HepG2 (cell line): ENCODE data around the gene ZNF443. TPM values are rescaled to one million over a fixed set of nuclear protein-coding genes. Genes with fewer than 3 reads are reported as not detected.
A peak's percentile ranks its signal among the peaks of the same experiment; 100 is the strongest.

Experiments used
- FOSL2 ChIP-seq: sonication (generic); formaldehyde crosslinking; IDR thresholded peaks from 2 replicates; pipeline ENCODE4 v1.4.0; 2020; ENCODE audit warnings: missing genetic modification reagents
- HNRNPUL1 ChIP-seq: fragments of 200-400 bp; formaldehyde crosslinking; IDR thresholded peaks from 2 replicates; pipeline ENCODE4 v1.6.1; 2017; ENCODE audit warnings: low read depth, mild to moderate bottlenecking, low read length, moderate library complexity
- KAT2B ChIP-seq: fragments of 150-350 bp; IDR thresholded peaks from 2 replicates; pipeline ENCODE4 v1.6.1; 2014; ENCODE audit warnings: low read depth, low read length, borderline replicate concordance
- PRDM15 ChIP-seq: sonication (generic); formaldehyde crosslinking; IDR thresholded peaks from 2 replicates; pipeline ENCODE4 v1.4.0; 2020; ENCODE audit warnings: missing genetic modification reagents
- SIN3A ChIP-seq: IDR thresholded peaks from 2 replicates; pipeline ENCODE4 v1.6.1; 2011; ENCODE audit warnings: low read depth, mild to moderate bottlenecking, control low read depth, low read length, borderline replicate concordance
- SNAI1 ChIP-seq: sonication (generic); formaldehyde crosslinking; IDR thresholded peaks from 2 replicates; pipeline ENCODE4 v1.5.0; 2020; ENCODE audit warnings: mild to moderate bottlenecking, missing genetic modification reagents, borderline replicate concordance
- TOE1 ChIP-seq: sonication (generic); formaldehyde crosslinking; IDR thresholded peaks from 2 replicates; pipeline ENCODE4 v1.4.0; 2020; ENCODE audit warnings: mild to moderate bottlenecking, missing genetic modification reagents
- TSC22D2 ChIP-seq: sonication (generic); formaldehyde crosslinking; IDR thresholded peaks from 2 replicates; pipeline ENCODE4 v1.5.1; 2020; ENCODE audit warnings: missing genetic modification reagents, mild to moderate bottlenecking, borderline replicate concordance
- ZFP1 ChIP-seq: IDR thresholded peaks from 2 replicates; pipeline ENCODE4 v1.6.1; 2016
- ZHX1 ChIP-seq: sonication (generic); formaldehyde crosslinking; IDR thresholded peaks from 2 replicates; pipeline ENCODE4 v1.8.1; 2022; ENCODE audit warnings: low read depth, mild to moderate bottlenecking, missing genetic modification reagents
- ZKSCAN1 ChIP-seq: fragments of 150-350 bp; IDR thresholded peaks from 2 replicates; pipeline ENCODE4 v1.6.1; 2014; ENCODE audit warnings: low read length
- ZNF12 ChIP-seq: sonication (generic); formaldehyde crosslinking; IDR thresholded peaks from 2 replicates; pipeline ENCODE4 v1.5.0; 2020; ENCODE audit warnings: missing genetic modification reagents
- ZNF224 ChIP-seq: sonication (generic); formaldehyde crosslinking; IDR thresholded peaks from 2 replicates; pipeline ENCODE4 v1.5.0; 2020; ENCODE audit warnings: mild to moderate bottlenecking, missing genetic modification reagents
- ZNF468 ChIP-seq: sonication (generic); formaldehyde crosslinking; IDR thresholded peaks from 2 replicates; pipeline ENCODE4 v1.8.0; 2022; ENCODE audit warnings: mild to moderate bottlenecking, moderate library complexity, missing genetic modification reagents
- ZNF563 ChIP-seq: sonication (generic); formaldehyde crosslinking; IDR thresholded peaks from 2 replicates; pipeline ENCODE4 v1.8.0; 2022; ENCODE audit warnings: mild to moderate bottlenecking, moderate library complexity, missing genetic modification reagents
- ZNF574 ChIP-seq: sonication (generic); formaldehyde crosslinking; IDR thresholded peaks from 2 replicates; pipeline ENCODE4 v1.4.0; 2020; ENCODE audit warnings: missing genetic modification reagents
- ZNF660 ChIP-seq: sonication (generic); formaldehyde crosslinking; IDR thresholded peaks from 2 replicates; pipeline ENCODE4 v1.5.1; 2020; ENCODE audit warnings: mild to moderate bottlenecking, low read depth, missing genetic modification reagents, borderline replicate concordance
- ZNF672 ChIP-seq: sonication (generic); formaldehyde crosslinking; IDR thresholded peaks from 2 replicates; pipeline ENCODE4 v1.8.1; 2022; ENCODE audit warnings: missing genetic modification reagents
- ZNF784 ChIP-seq: sonication (generic); formaldehyde crosslinking; IDR thresholded peaks from 2 replicates; pipeline ENCODE4 v1.5.1; 2020; ENCODE audit warnings: missing genetic modification reagents, mild to moderate bottlenecking, borderline replicate concordance
- ZZZ3 ChIP-seq: sonication (generic); formaldehyde crosslinking; IDR thresholded peaks from 2 replicates; pipeline ENCODE4 v1.4.0; 2020; ENCODE audit warnings: missing genetic modification reagents, mild to moderate bottlenecking, borderline replicate concordance
- polyA plus RNA-seq, 8 experiments: library from polyadenylated mRNA; depleted of rRNA in 3 of 8; stranded (reverse) in 7 of 8; unstranded in 1 of 8; fragments of >200 nt; fragmentation: Illumina TruSeq in 4 of 8; extraction: Trizol in 4 of 8; gene quantifications; 2 replicates each; pipeline versions ENCODE4 v1.2.1 to v1.2.3, GENCODE V29; 2011 to 2016; ENCODE audit warnings: low read depth in 4 of 8, missing spikeins in 1 of 8, mixed read lengths in 1 of 8; ENCODE audit not compliant: insufficient read depth in 1 of 8
- total RNA-seq, 5 experiments: library from RNA; depleted of rRNA; stranded (reverse); fragments of >200 nt; fragmentation: Illumina TruSeq; extraction: Trizol; gene quantifications; 2 replicates each; pipeline ENCODE4 v1.2.3, GENCODE V29; 2016; ENCODE audit warnings: low read depth in 1 of 5

ZNF443 gene
- total and polyA plus RNA-seq, 2 of the 13 experiments (the other 11 are each of a cell fraction or from before 2014, with no cell fraction given): 3.6 to 19.0 TPM

GRCh38 chr19:12484371-12485051, 43.7 kb upstream of the ZNF443 start, which contains the start of gene ZNF709 (continued):
- TF ChIP-seq ZNF574 (CRISPR knock-in tag) (peak; percentile 48), TOE1 (CRISPR knock-in tag) (peak; percentile 62; the same call in 1 of the 2 replicates), SNAI1 (CRISPR knock-in tag) (no peak), ZNF468 (CRISPR knock-in tag) (no peak), FOSL2 (CRISPR knock-in tag) (no peak), ZNF224 (CRISPR knock-in tag) (0 out of 2 replicates have a peak, but pooled peaks have one; percentile 71), ZKSCAN1 (no peak), ZZZ3 (CRISPR knock-in tag) (peak; percentile 71; the same call in 1 of the 2 replicates), TSC22D2 (CRISPR knock-in tag) (0 out of 2 replicates have a peak, but pooled peaks have one; percentile 68), ZNF784 (CRISPR knock-in tag) (no peak; the same call in 1 of the 2 replicates), ZNF660 (CRISPR knock-in tag) (no peak), ZHX1 (CRISPR knock-in tag) (peak; percentile 41; the same call in 1 of the 2 replicates), KAT2B (no peak), PRDM15 (CRISPR knock-in tag) (0 out of 2 replicates have a peak, but pooled peaks have one; percentile 18), ZNF563 (CRISPR knock-in tag) (peak; percentile 86; the same call in 1 of the 2 replicates), ZFP1 (0 out of 2 replicates have a peak, but pooled peaks have one; percentile 22), ZNF672 (CRISPR knock-in tag) (no peak), HNRNPUL1 (no peak), SIN3A (no peak), ZNF12 (CRISPR knock-in tag) (no peak)
